Activated CD8-positive, alpha-beta T cell treated with anti-CD3 and anti-CD28 coated beads for 36 hours (primary cell): Measurements from ENCODE around the gene RGS12. TPM values are rescaled to one million over a fixed set of nuclear protein-coding genes. Genes with fewer than 3 reads are reported as not detected.

Experiments used
- ATAC-seq: fragments of 200-7000 bp; cut with Tn5 transposase; one replicate; pipeline ENCODE4 v1.10.0; 2021; ENCODE audit warnings: mild to moderate bottlenecking, moderate library complexity
- CTCF ChIA-PET: fragments of 350-600 bp; sonication (Branson Sonifier 250); formaldehyde crosslinking; loops from one replicate; lab custom pipeline; 2021; ENCODE audit warnings: antibody characterized with exemption; lab: Charles Lee
- POLR2A ChIA-PET: fragments of 350-600 bp; sonication (Branson Sonifier 250); formaldehyde crosslinking; loops from one replicate; lab custom pipeline; 2021; ENCODE audit warnings: antibody characterized with exemption; lab: Charles Lee
- DNase-seq: peaks from one replicate; pipeline ENCODE4 v3.0.0-alpha.2; 2020
- H3K27ac Mint-ChIP-seq: one replicate; pipeline ENCODE4 v1.8.0; 2021; ENCODE audit warnings: mild to moderate bottlenecking, mixed read lengths
- H3K27me3 Mint-ChIP-seq: one replicate; pipeline ENCODE4 v1.8.0; 2021; ENCODE audit warnings: mixed read lengths
- H3K36me3 Mint-ChIP-seq: one replicate; pipeline ENCODE4 v1.8.0; 2021; ENCODE audit warnings: low read depth, mixed read lengths
- H3K4me1 Mint-ChIP-seq: one replicate; pipeline ENCODE4 v1.8.0; 2021; ENCODE audit warnings: low read depth, mixed read lengths
- H3K4me3 Mint-ChIP-seq: one replicate; pipeline ENCODE4 v1.8.0; 2021; ENCODE audit warnings: mild to moderate bottlenecking, moderate library complexity, mixed read lengths
- H3K9me3 Mint-ChIP-seq: one replicate; pipeline ENCODE4 v1.8.0; 2021; ENCODE audit warnings: mixed read lengths
- CTCF ChIP-seq: fragments of 200-600 bp; IDR thresholded peaks from one replicate; pipeline ENCODE4 v1.8.0; 2022; ENCODE audit warnings: antibody characterized with exemption, mild to moderate bottlenecking
- intact Hi-C: fragments of 100-400 bp; cut with micrococcal nuclease; formaldehyde crosslinking; loops from one replicate; pipeline ENCODE4 v1.10.0; 2022
- total RNA-seq, 2 experiments: library from RNA; stranded (reverse); gene quantifications; one replicate each; pipeline ENCODE4 v1.2.3, GENCODE V29; 2021

Gene RGS12
- total RNA-seq, 2 experiments from 2014 or later = 4.6 to 4.7 TPM

GRCh38 chr4:3246458-3247398 is 46.1 kb upstream of the RGS12 start:
- no peaks in the 10 kb centered on the region for H3K9me3 Mint-ChIP-seq
- no peaks in the 10 kb centered on the region for H3K36me3 Mint-ChIP-seq
- H3K27ac Mint-ChIP-seq = no peak overlapping the region
- H3K4me3 Mint-ChIP-seq = no peak overlapping the region
- no peak for DNase-seq
- no peak for ATAC-seq
- peaks cover 9% of the 10 kb centered on the region for H3K4me1 Mint-ChIP-seq
- CTCF ChIA-PET = no interaction called here
- H3K27me3 Mint-ChIP-seq = no peaks in the 10 kb centered on the region
- POLR2A ChIA-PET = interaction anchor here (0.6 to 1.2 kb wide), 2 partner anchors 10 to 893 kb away, joined by 3 to 5 read pairs; no protein-coding TSS in a partner anchor
- intact Hi-C loops = no loop called here
- TF ChIP-seq CTCF = no peak

- H3K4me1 Mint-ChIP-seq = peaks cover 6% of the 10 kb centered on the region
- CTCF ChIA-PET = no interaction called here
- no peak overlapping the region for H3K4me3 Mint-ChIP-seq
Observed at GRCh38 chr4:3247399-3248177, 45.2 kb upstream of the RGS12 start.

GRCh38 chr4:3248178-3248480 is 44.7 kb upstream of the RGS12 start:
- ATAC-seq (no peak), DNase-seq (no peak)
- Mint-ChIP-seq H3K4me3 (no peak overlapping the region), H3K27ac (no peak overlapping the region), H3K9me3 (no peaks in the 10 kb centered on the region), H3K4me1 (peaks cover 1% of the 10 kb centered on the region), H3K27me3 (no peaks in the 10 kb centered on the region), H3K36me3 (no peaks in the 10 kb centered on the region)
- TF ChIP-seq CTCF = no peak
- ChIA-PET POLR2A (no interaction called here), CTCF (no interaction called here)
- intact Hi-C loops = no loop called here

More at GRCh38 chr4:3247399-3248177, 45.2 kb upstream of the RGS12 start:
- Mint-ChIP-seq H3K9me3 (no peaks in the 10 kb centered on the region), H3K36me3 (no peaks in the 10 kb centered on the region), H3K27me3 (no peaks in the 10 kb centered on the region), H3K27ac (no peak overlapping the region)
- ATAC-seq (no peak), DNase-seq (no peak)
- TF ChIP-seq CTCF = no peak
- intact Hi-C loops = no loop called here
- POLR2A ChIA-PET = no interaction called here

- POLR2A ChIA-PET = no interaction called here
- no peaks in the 10 kb centered on the region for H3K9me3 Mint-ChIP-seq
- H3K4me3 Mint-ChIP-seq = no peak within 1 kb of the TSS
Observed at GRCh38 chr4:3248811-3249661, 43.8 kb upstream of the RGS12 start, which contains the start of gene MSANTD1. MSANTD1 (plus strand) TSS chr4:3249159; CDS start chr4:3249223, 64 bp downstream.

More at GRCh38 chr4:3248811-3249661, 43.8 kb upstream of the RGS12 start, which contains the start of gene MSANTD1:
- no peak within 1 kb of the TSS for H3K27ac Mint-ChIP-seq
- CTCF ChIA-PET = no interaction called here
- H3K4me1 Mint-ChIP-seq = no peaks in the 10 kb centered on the region
- ATAC-seq = no peak
- DNase-seq = no peak
- intact Hi-C loops = no loop called here
- H3K27me3 Mint-ChIP-seq = no peaks in the 10 kb centered on the region
- no peaks in the 10 kb centered on the region for H3K36me3 Mint-ChIP-seq
- no peak for TF ChIP-seq CTCF
